ENCODE results near the gene ARHGEF26. TPM values are rescaled to one million over a fixed set of nuclear protein-coding genes. Genes with fewer than 3 reads are reported as not detected.

ARHGEF26 gene
- total RNA-seq, 6 experiments from 2014 or later, result 8.7 to 42.3 (median 24.5) TPM

GRCh38 chr3:154175041-154175440, 53.9 kb downstream of the ARHGEF26 start:
- Histone ChIP-seq H3K9me3 (no peaks in the 10 kb centered on the region), H3K4me1 (no peaks in the 10 kb centered on the region), H3K4me3 (no peak overlapping the region), H3K27me3 (no peaks in the 10 kb centered on the region), H3K36me3 (no peaks in the 10 kb centered on the region), H3K27ac (no peak overlapping the region)
- TF ChIP-seq POLR2A (IDR thresholded peaks at IDR 0.05) (no peak), CTCF (IDR thresholded peaks at IDR 0.05) (no peak)
- ATAC-seq, result no peak
- intact Hi-C loops (cut with DNase I), result no loop called here
- DNase-seq, result no peak
- 52% methylated on average over 3 of the region's 3 CpGs for WGBS (ENCODE audit: insufficient coverage, low coverage, low lambda C conversion rate, missing lambda C conversion rate)

- Histone ChIP-seq H3K9me3 (no peaks in the 10 kb centered on the region), H3K4me1 (no peaks in the 10 kb centered on the region), H3K4me3 (no peak overlapping the region), H3K27ac (no peak overlapping the region), H3K27me3 (no peaks in the 10 kb centered on the region), H3K36me3 (no peaks in the 10 kb centered on the region)
- intact Hi-C loops (cut with DNase I), result no loop called here
- TF ChIP-seq POLR2A (IDR thresholded peaks at IDR 0.05) (no peak), CTCF (IDR thresholded peaks at IDR 0.05) (no peak)
- WGBS (ENCODE audit: insufficient coverage, low coverage, low lambda C conversion rate, missing lambda C conversion rate), result 100% methylated on average over 1 of the region's 2 CpGs
- DNase-seq (no peak), ATAC-seq (no peak)
Observed at GRCh38 chr3:154176036-154176435, 54.8 kb downstream of the ARHGEF26 start.

- H3K27me3 ChIP-seq, result no peaks in the 10 kb centered on the region
- no CpG with 5 or more reads among the region's 1 CpG for WGBS (ENCODE audit: insufficient coverage, low coverage, low lambda C conversion rate, missing lambda C conversion rate)
Observed at GRCh38 chr3:154177406-154177805, 56.2 kb downstream of the ARHGEF26 start.

GRCh38 chr3:154178172-154178571, 57.0 kb downstream of the ARHGEF26 start:
- no peak overlapping the region for H3K27ac ChIP-seq
- H3K27me3 ChIP-seq, result no peaks in the 10 kb centered on the region
- no peaks in the 10 kb centered on the region for H3K36me3 ChIP-seq
- H3K4me1 ChIP-seq, result no peaks in the 10 kb centered on the region
- ATAC-seq, result peak in 1 of 4 donors; percentile 46
- intact Hi-C loops (cut with DNase I), result no loop called here
- TF ChIP-seq CTCF (IDR thresholded peaks at IDR 0.05) (no peak), POLR2A (IDR thresholded peaks at IDR 0.05) (no peak)
- H3K9me3 ChIP-seq, result no peaks in the 10 kb centered on the region
- DNase-seq, result no peak
- WGBS (ENCODE audit: insufficient coverage, low coverage, low lambda C conversion rate, missing lambda C conversion rate), result 72% methylated on average over 3 of the region's 3 CpGs
- no peak overlapping the region for H3K4me3 ChIP-seq

More at GRCh38 chr3:154177406-154177805, 56.2 kb downstream of the ARHGEF26 start:
- H3K4me1 ChIP-seq, result no peaks in the 10 kb centered on the region
- no peaks in the 10 kb centered on the region for H3K36me3 ChIP-seq
- no peak overlapping the region for H3K27ac ChIP-seq
- TF ChIP-seq CTCF (IDR thresholded peaks at IDR 0.05), result no peak
- no peak for TF ChIP-seq POLR2A (IDR thresholded peaks at IDR 0.05)
- ATAC-seq (no peak), DNase-seq (no peak)
- no peaks in the 10 kb centered on the region for H3K9me3 ChIP-seq
- intact Hi-C loops (cut with DNase I), result no loop called here
- no peak overlapping the region for H3K4me3 ChIP-seq
